ENCODE measurements around the gene ZSCAN29.

ZSCAN29 gene

GRCh38 chr15:43346305-43346704 lies 24.5 kb downstream of the ZSCAN29 start:
- DNase-seq, result no peak

GRCh38 chr15:43330780-43331087 lies 40.1 kb downstream of the ZSCAN29 start:
- DNase-seq, result no peak

GRCh38 chr15:43329960-43330779 lies 40.7 kb downstream of the ZSCAN29 start, which contains the start of gene LCMT2:
Gene LCMT2 (minus strand): TSS chr15:43330573. CDS start chr15:43330489, 84 bp downstream.
- DNase-seq, result peak; percentile 89

GRCh38 chr15:43329217-43329959 lies 41.5 kb downstream of the ZSCAN29 start:
- no peak for DNase-seq

- no peak for DNase-seq
Measured at GRCh38 chr15:43325039-43325684, 45.7 kb downstream of the ZSCAN29 start.

- DNase-seq, result no peak
Measured at GRCh38 chr15:43318990-43319771, 51.7 kb downstream of the ZSCAN29 start.

- peak; percentile 57 for DNase-seq
Measured at GRCh38 chr15:43317566-43318184, 53.2 kb downstream of the ZSCAN29 start.

- DNase-seq, result no peak
Measured at GRCh38 chr15:43316971-43317346, 53.9 kb downstream of the ZSCAN29 start.

GRCh38 chr15:43316016-43316970 lies 54.5 kb downstream of the ZSCAN29 start:
- no peak for DNase-seq

GRCh38 chr15:43314171-43314570 lies 56.7 kb downstream of the ZSCAN29 start:
- DNase-seq, result no peak

- DNase-seq, result no peak
Measured at GRCh38 chr15:43312378-43312777, 58.5 kb downstream of the ZSCAN29 start.

All from NCI-H774 (cell line).